ENCODE measurements around the gene TRABD2B.

Gene TRABD2B

GRCh38 chr1:47757226-47757975 is 239.8 kb downstream of the TRABD2B start:
- no peak for DNase-seq (ENCODE audit: low spot score)

- DNase-seq (ENCODE audit: low spot score): no peak
Measured at GRCh38 chr1:47756411-47756810, 240.8 kb downstream of the TRABD2B start.

GRCh38 chr1:47756006-47756405 is 241.2 kb downstream of the TRABD2B start:
- DNase-seq (ENCODE audit: low spot score): no peak

GRCh38 chr1:47755101-47755990 is 241.8 kb downstream of the TRABD2B start:
- DNase-seq (ENCODE audit: low spot score): no peak

GRCh38 chr1:47754221-47754620 is 243.0 kb downstream of the TRABD2B start:
- DNase-seq (ENCODE audit: low spot score): no peak

- no peak for DNase-seq (ENCODE audit: low spot score)
Measured at GRCh38 chr1:47753808-47754207, 243.4 kb downstream of the TRABD2B start.

GRCh38 chr1:47752559-47752958 is 244.6 kb downstream of the TRABD2B start:
- no peak for DNase-seq (ENCODE audit: low spot score)

- no peak for DNase-seq (ENCODE audit: low spot score)
Measured at GRCh38 chr1:47751996-47752451, 245.2 kb downstream of the TRABD2B start.

- DNase-seq (ENCODE audit: low spot score): peak; percentile 21
Measured at GRCh38 chr1:47751193-47751592, 246.0 kb downstream of the TRABD2B start.

GRCh38 chr1:47745715-47746609 is 251.2 kb downstream of the TRABD2B start:
- no peak for DNase-seq (ENCODE audit: low spot score)

- DNase-seq (ENCODE audit: low spot score): no peak
Measured at GRCh38 chr1:47742890-47743760, 254.1 kb downstream of the TRABD2B start.

- peak; percentile 64 for DNase-seq (ENCODE audit: low spot score)
Measured at GRCh38 chr1:47738560-47739182, 258.5 kb downstream of the TRABD2B start.

- no peak for DNase-seq (ENCODE audit: low spot score)
Measured at GRCh38 chr1:47732489-47732888, 264.7 kb downstream of the TRABD2B start.

GRCh38 chr1:47731730-47732129 is 265.5 kb downstream of the TRABD2B start:
- DNase-seq (ENCODE audit: low spot score): no peak

- no peak for DNase-seq (ENCODE audit: low spot score)
Measured at GRCh38 chr1:47729685-47730084, 267.5 kb downstream of the TRABD2B start.

GRCh38 chr1:47727697-47728085 is 269.5 kb downstream of the TRABD2B start:
- no peak for DNase-seq (ENCODE audit: low spot score)

- no peak for DNase-seq (ENCODE audit: low spot score)
Measured at GRCh38 chr1:47727051-47727696, 270.0 kb downstream of the TRABD2B start.

GRCh38 chr1:47725992-47726855 is 271.0 kb downstream of the TRABD2B start:
- peak; percentile 71 for DNase-seq (ENCODE audit: low spot score)

- no peak for DNase-seq (ENCODE audit: low spot score)
Measured at GRCh38 chr1:47725511-47725991, 271.6 kb downstream of the TRABD2B start.
